Activated T-cell treated with anti-CD3 and anti-CD28 coated beads, Interleukin-2, amount 50 U/mL, for 72 hours (primary cell): Measurements from ENCODE around the gene TENM4. TPM values are rescaled to one million over a fixed set of nuclear protein-coding genes. Genes with fewer than 3 reads are reported as not detected.

Experiments used
- ATAC-seq, 2 donors: fragments of 150-1000 bp; cut with Tn5 transposase; replicated peaks in 1 of 2; 2 replicates each; pipeline ENCODE4 v1.10.0; 2021; ENCODE audit warnings: moderate library complexity in 2 of 2, mild to moderate bottlenecking in 1 of 2
- DNase-seq, 2 donors: peaks; one replicate each; pipeline ENCODE4 v3.0.0; 2021 to 2022; ENCODE audit warnings: mixed read lengths in 1 of 2
- H3K27ac Mint-ChIP-seq: one replicate; pipeline ENCODE4 v1.8.0; 2022; ENCODE audit warnings: mild to moderate bottlenecking, moderate library complexity, mixed read lengths
- H3K27me3 Mint-ChIP-seq: one replicate; pipeline ENCODE4 v1.8.0; 2022; ENCODE audit warnings: low read depth, mixed read lengths
- H3K36me3 Mint-ChIP-seq, 2 donors: one replicate each; pipeline ENCODE4 v1.8.0; 2022; ENCODE audit warnings: mixed read lengths in 2 of 2, mild to moderate bottlenecking in 1 of 2; ENCODE audit not compliant: insufficient read depth in 2 of 2
- H3K4me1 Mint-ChIP-seq: one replicate; pipeline ENCODE4 v1.8.0; 2022; ENCODE audit warnings: low read depth, mixed read lengths
- H3K4me3 Mint-ChIP-seq, 2 donors: one replicate each; pipeline ENCODE4 v1.8.0; 2022; ENCODE audit warnings: mild to moderate bottlenecking in 2 of 2, mixed read lengths in 2 of 2, moderate library complexity in 2 of 2
- H3K9me3 Mint-ChIP-seq, 2 donors: one replicate each; pipeline ENCODE4 v1.8.0; 2022; ENCODE audit warnings: mixed read lengths in 2 of 2
- total RNA-seq, 2 donors: library from RNA; stranded (reverse); gene quantifications; one replicate each; pipeline ENCODE4 v1.2.3, GENCODE V29; 2022

Gene TENM4
- total RNA-seq, 2 donors from 2014 or later = 0.21 TPM; not detected in 1

DNA sequence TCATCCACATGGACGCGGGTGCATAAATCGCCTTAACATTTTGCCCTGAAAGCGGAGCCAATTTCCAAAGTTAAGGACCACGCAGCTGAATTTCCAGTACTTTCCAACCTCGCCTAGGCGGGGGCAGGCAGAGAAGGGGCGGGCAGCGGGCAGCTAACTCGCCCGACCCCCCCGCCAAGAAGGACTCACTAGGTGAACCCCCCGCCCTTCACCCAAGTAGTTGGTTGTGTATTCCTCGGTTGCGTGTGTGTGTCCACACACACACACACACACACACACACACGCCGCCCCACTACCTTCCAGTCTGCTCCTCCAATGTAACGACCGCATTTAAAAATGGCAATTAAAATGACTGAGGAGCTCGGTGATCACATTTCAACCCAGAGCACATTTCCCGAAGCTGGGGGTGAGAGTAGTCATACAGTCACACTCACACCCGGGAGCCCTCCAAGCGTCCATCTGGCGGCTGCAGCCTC, 1.4 kb downstream of the TENM4 start:
- H3K4me1 Mint-ChIP-seq = peaks cover 6% of the 10 kb centered on the region
- no peak overlapping the region for H3K27ac Mint-ChIP-seq
- peaks cover 62% of the 10 kb centered on the region for H3K27me3 Mint-ChIP-seq
- DNase-seq (no peak), ATAC-seq (no peak)
- H3K36me3 Mint-ChIP-seq = peaks cover 2 to 5% of the 10 kb centered on the region in 2 donors
- H3K9me3 Mint-ChIP-seq = peaks cover 0 to 1% of the 10 kb centered on the region in 2 donors
- H3K4me3 Mint-ChIP-seq = peak overlapping the region in 1 of 2 donors; percentile 48

DNA sequence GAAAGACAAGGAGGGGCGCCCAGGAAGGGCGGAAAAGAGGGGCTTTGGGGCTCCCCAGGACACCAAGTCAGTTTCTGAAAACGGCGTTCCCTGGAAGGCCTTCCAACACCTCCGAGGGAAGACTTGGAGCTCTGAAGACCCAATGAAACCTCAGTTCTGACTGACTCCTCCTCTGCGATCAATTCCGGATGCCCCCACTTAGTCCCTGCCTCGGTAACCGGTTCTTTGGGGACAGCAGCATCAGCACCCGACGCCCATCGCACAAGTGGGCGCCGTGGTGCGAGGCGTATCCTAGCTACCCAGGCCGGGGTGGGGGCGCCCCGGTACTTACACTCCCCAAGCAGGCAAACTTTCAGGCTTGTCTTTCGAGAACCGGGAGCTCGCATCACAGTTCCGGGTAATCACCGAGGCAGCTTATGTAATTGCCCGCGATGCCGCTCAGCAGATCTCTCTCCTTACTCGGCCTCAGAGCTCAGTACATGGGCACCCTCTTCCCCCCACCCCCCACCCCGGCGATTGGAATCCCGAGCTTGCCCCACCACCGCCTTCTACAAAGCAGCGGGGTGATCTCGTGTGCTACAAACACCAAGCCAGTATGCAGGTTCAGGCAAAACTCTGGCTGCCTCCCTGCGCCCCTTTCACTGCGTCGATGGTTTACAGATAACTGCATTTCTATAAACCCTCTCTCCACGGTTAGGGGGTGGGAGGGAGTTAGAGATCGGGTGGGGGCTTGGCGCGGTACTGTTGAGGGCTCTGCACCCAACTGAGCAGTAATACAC, 2.0 kb downstream of the TENM4 start:
- Mint-ChIP-seq H3K4me1 (peaks cover 6% of the 10 kb centered on the region), H3K27me3 (peaks cover 61% of the 10 kb centered on the region), H3K4me3 (peak overlapping the region; percentile 17 to 64), H3K36me3 (peaks cover 2 to 5% of the 10 kb centered on the region in 2 donors), H3K27ac (no peak overlapping the region), H3K9me3 (peaks cover 0 to 1% of the 10 kb centered on the region in 2 donors)
- peak in 1 of 2 donors; percentile 15 for DNase-seq
- ATAC-seq = no peak

DNA sequence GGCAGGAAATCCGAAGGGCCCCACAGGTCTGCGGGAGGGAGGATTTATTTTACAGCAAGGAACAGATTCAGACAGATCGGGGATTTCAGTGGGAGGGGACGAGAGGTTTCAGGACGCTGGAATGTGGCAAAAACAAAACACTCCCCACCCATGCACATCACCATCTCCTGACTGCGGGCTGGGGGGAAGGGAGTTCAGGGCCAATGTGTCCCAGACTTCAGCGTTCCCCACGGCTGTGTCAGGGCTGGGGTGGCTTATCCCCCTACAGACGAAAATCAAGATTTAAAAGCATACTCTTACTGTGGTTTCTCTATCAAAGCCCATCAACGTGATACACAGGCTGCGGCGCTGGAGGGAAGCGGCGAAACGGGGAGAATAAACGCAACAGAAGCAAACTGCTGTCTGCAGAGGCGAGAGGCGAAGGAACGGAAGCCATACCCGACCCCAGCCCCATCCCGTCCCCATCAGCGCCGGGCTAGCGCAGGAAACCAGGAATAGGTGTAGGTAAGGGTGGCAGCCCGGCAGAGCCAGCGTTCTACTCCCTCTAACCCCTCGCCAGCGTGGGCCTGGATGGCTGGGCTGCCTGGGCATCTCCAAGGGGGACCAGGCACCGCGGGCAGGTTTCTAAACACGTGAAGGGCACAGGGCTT, 2.7 kb downstream of the TENM4 start:
- no peak for ATAC-seq
- Mint-ChIP-seq H3K9me3 (peaks cover 0 to 1% of the 10 kb centered on the region in 2 donors), H3K36me3 (peaks cover 2 to 5% of the 10 kb centered on the region in 2 donors), H3K4me1 (peaks cover 6% of the 10 kb centered on the region), H3K27me3 (peaks cover 54% of the 10 kb centered on the region), H3K4me3 (peak overlapping the region; percentile 31 to 64), H3K27ac (no peak overlapping the region)
- DNase-seq = no peak

DNA sequence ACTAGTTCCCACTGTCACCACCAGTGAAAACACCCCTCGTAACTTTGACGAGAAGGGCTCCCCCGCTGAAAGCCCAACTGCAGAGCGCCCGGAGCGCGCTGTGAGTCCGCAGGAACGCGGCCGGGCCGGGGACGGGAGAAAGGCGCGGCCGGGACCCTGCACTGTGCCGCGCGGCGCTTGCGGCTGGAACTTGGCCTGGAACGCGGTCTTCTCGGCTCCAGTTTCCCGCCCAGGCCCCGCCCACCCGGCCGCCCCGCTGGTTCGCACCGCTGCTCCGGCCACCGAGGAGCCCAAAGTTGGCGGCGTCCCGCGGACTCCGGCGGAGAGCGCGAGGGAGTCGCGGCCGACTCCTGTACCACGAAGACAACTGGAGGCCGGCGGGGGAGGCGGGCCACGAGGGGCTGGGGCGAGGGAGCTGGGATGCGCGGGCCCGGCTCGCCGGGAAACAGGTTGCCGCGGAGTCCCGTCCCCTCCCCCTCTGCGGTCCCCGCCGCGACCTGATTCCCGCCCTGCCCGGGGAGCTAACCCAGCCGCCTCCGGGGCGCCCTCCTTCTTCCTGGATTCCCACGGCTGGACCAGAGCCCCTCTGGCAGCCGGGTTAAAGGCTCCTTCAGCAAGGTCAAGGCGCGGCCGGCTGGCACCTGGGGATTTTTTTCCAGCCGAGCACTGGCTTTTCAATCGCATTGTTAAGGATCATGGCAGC, 3.4 kb downstream of the TENM4 start:
- peak overlapping the region; percentile 31 to 64 for H3K4me3 Mint-ChIP-seq
- H3K4me1 Mint-ChIP-seq = peaks cover 6% of the 10 kb centered on the region
- DNase-seq (no peak), ATAC-seq (peak in 1 of 2 donors; percentile 13)
- peaks cover 2 to 5% of the 10 kb centered on the region in 2 donors for H3K36me3 Mint-ChIP-seq
- no peak overlapping the region for H3K27ac Mint-ChIP-seq
- H3K27me3 Mint-ChIP-seq = peaks cover 47% of the 10 kb centered on the region
- no peaks in the 10 kb centered on the region for H3K9me3 Mint-ChIP-seq

DNA sequence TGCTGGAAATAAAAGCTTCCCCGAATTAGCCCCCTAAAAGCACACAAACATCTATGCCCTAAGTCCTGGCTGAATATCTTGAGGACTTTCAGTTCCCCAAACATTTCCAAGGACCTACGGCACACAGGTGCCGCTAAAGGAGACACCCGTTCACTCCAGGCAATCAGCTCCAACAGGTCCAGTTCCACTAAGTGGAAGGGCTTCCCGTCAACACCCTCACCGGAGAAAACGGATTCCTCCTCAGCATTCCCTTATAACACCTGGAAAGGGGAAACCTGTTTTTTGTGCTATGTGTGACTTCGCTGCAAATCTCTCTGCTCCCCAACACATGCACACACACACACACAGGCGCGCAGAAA, 3.9 kb downstream of the TENM4 start:
- Mint-ChIP-seq H3K9me3 (no peaks in the 10 kb centered on the region), H3K27ac (no peak overlapping the region), H3K36me3 (peaks cover 2 to 5% of the 10 kb centered on the region in 2 donors), H3K4me3 (peak overlapping the region in 1 of 2 donors; percentile 8), H3K27me3 (peaks cover 42% of the 10 kb centered on the region), H3K4me1 (peaks cover 6% of the 10 kb centered on the region)
- ATAC-seq = no peak
- DNase-seq = no peak

DNA sequence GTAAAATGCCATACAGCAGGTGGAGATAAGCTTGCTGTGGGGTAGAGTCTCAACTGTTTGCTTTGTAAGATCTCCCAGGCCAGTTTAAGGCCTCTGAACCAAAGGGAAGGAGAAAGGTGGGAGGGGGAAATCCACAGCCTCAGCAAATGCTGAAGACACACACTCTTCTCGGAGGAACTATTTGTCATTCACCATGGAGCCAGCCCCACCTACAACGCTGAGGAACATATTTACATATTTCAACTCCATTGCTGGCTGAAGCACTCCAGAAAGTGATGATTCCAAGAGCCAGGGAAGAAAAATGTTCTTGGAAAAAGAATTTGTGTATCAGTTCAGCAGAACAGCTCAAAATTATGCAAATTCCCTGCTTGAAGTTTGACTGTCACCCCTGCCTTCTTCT, 6.5 kb downstream of the TENM4 start:
- DNase-seq = no peak
- H3K27me3 Mint-ChIP-seq = peaks cover 30% of the 10 kb centered on the region
- H3K36me3 Mint-ChIP-seq = peaks cover 0 to 1% of the 10 kb centered on the region in 2 donors
- H3K27ac Mint-ChIP-seq = no peak overlapping the region
- no peak overlapping the region for H3K4me3 Mint-ChIP-seq
- H3K9me3 Mint-ChIP-seq = no peaks in the 10 kb centered on the region
- peaks cover 6% of the 10 kb centered on the region for H3K4me1 Mint-ChIP-seq
- no peak for ATAC-seq

DNA sequence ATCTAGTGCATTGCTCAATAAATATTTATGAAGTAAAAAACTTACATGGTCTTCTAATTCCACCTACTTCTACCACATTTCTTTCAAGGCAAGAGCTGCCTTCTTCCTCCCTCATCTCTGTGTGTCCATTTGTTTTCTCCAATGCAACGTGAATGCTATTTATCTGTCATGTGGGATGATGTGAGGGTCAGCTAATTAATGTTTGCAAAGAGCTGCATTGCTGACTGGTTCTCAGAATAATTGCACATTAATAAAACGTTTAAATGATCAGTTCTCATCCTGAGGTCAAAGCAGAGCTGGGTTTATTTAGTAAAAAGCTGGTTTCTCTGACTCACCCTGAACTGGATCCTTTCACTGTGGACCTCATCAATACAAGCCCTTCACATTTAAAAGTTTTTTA, 8.7 kb downstream of the TENM4 start:
- no peaks in the 10 kb centered on the region for H3K9me3 Mint-ChIP-seq

DNA sequence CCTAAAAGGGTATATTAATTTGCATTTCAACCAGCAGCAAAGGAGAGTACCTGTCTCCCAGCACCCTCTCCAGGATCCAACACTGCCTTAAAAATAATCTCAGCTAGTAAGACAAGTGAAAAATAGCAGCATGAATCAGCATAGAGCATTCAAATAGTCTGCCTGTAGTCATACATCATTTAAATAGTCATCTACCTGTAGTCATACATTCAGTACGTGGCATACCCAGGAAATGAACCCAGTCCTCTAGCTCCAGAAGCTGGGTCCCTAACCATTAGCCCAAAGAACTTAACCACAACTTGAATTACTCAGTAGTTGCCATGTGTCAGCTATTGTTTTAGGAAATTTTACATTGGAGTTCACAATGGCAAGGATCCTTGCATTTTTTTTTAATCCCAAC, 9.3 kb downstream of the TENM4 start:
- no peak for DNase-seq

More for the DNA sequence above, 8.7 kb downstream of the TENM4 start:
- Mint-ChIP-seq H3K4me3 (no peak overlapping the region), H3K36me3 (peaks cover 0 to 1% of the 10 kb centered on the region in 2 donors), H3K4me1 (no peaks in the 10 kb centered on the region), H3K27me3 (peaks cover 20% of the 10 kb centered on the region), H3K27ac (no peak overlapping the region)
- DNase-seq (no peak), ATAC-seq (no peak)

DNA sequence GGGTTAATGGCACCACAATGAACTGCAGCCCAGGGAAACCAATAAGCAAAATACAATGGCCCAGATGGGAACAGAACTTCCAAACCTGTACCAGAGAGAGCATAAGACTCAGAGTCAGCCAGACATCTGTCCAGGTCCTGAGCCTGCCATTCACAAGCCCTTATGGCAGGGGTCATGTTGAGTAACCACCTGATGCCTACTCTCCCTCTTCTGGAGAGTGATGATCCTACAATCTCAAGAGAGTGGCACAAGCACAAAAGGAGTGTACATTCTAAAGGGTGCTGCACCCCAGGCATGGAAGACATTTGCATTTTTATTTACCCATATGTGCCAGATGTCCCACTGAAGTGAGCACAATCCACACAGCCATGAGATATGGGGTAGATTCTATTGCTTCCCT, 10.6 kb downstream of the TENM4 start:
- H3K27me3 Mint-ChIP-seq = peaks cover 2% of the 10 kb centered on the region
- no peaks in the 10 kb centered on the region for H3K4me1 Mint-ChIP-seq
- no peak overlapping the region for H3K4me3 Mint-ChIP-seq
- peaks cover 0 to 2% of the 10 kb centered on the region in 2 donors for H3K9me3 Mint-ChIP-seq
- no peak for DNase-seq
- no peaks in the 10 kb centered on the region for H3K36me3 Mint-ChIP-seq
- no peak for ATAC-seq
- no peak overlapping the region for H3K27ac Mint-ChIP-seq

More for the DNA sequence above, 9.3 kb downstream of the TENM4 start:
- H3K9me3 Mint-ChIP-seq = peaks cover 0 to under 1% of the 10 kb centered on the region in 2 donors
- ATAC-seq = no peak
- H3K36me3 Mint-ChIP-seq = no peaks in the 10 kb centered on the region
- no peak overlapping the region for H3K27ac Mint-ChIP-seq
- H3K27me3 Mint-ChIP-seq = peaks cover 14% of the 10 kb centered on the region
- no peak overlapping the region for H3K4me3 Mint-ChIP-seq
- no peaks in the 10 kb centered on the region for H3K4me1 Mint-ChIP-seq

DNA sequence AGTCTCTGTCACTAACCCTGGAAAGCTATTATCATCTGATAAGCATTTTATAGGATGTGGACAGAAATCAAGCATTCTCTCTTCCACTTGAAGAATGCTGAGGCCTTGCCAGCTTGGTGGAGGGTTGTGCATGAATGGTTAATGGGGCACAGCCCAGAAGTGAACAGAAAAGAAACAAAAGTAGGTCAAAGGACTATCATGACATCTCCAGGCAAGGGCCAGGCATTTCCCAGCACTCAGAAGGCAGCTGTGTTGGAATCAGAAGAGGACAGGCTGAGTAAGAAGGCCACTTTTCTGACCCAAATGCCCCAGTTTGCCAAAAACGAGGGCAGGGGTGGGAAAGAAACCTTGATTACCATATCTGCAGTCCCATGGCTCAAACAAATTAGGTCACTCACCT, 12.4 kb downstream of the TENM4 start:
- Mint-ChIP-seq H3K27ac (no peak overlapping the region), H3K27me3 (no peaks in the 10 kb centered on the region), H3K4me3 (no peak overlapping the region), H3K36me3 (no peaks in the 10 kb centered on the region), H3K9me3 (peaks cover 0 to 2% of the 10 kb centered on the region in 2 donors), H3K4me1 (no peaks in the 10 kb centered on the region)
- ATAC-seq (no peak), DNase-seq (no peak)

DNA sequence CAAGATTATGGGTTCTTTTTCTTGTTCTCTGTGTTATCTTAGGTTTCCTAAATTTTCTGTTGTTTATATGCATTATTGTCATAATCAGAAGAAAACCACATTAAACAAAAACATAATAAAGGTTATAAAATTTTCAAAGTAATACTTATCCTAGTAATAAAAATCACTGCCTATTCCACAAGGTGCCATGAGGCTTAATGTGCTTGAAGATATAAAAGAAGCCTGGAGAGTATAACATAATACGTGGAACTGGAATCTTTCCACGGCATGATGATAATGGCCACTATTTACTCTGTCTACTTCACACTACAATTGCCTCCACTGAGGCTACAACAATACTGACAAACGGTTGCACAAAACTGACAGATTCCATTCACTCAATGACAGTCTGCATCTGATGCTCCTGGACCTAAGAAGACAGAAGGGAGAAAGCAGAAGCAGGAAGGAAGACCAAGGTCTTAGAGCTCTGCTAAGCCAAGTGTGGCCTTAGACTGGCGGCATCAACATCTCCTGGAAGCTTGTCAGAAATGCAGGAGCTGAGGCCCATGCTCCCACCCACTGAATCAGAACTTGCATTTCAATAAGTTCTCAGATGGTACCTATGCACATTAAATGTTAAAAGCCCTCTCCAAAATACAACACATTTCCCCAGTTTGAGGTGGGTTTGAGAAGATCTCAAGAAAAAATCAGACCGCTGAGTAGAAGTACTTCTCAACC, 13.1 kb downstream of the TENM4 start:
- H3K4me3 Mint-ChIP-seq = no peak overlapping the region
- no peak overlapping the region for H3K27ac Mint-ChIP-seq
- H3K27me3 Mint-ChIP-seq = no peaks in the 10 kb centered on the region
- ATAC-seq = no peak
- no peak for DNase-seq
- peaks cover 0 to 2% of the 10 kb centered on the region in 2 donors for H3K9me3 Mint-ChIP-seq
- no peaks in the 10 kb centered on the region for H3K4me1 Mint-ChIP-seq
- H3K36me3 Mint-ChIP-seq = no peaks in the 10 kb centered on the region

DNA sequence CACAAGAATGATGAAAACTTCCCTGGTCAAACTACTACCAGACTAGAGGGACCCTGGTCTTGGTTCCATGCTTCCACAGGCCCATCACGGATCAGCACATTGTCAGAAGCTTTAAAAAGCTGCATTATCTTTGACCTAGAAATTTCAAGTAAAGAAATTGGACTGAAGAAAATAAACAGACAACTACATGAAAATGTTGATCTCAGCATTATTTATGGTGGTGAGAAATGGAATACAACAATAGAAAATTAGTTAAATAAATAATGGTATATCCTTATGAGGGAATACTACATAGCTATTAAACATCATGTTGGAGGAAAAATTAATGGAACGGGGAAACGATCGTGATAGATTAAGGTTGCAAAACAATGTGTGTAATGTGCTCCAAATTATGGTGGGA, 13.7 kb downstream of the TENM4 start:
- DNase-seq (no peak), ATAC-seq (no peak)
- no peaks in the 10 kb centered on the region for H3K36me3 Mint-ChIP-seq
- no peaks in the 10 kb centered on the region for H3K27me3 Mint-ChIP-seq
- no peak overlapping the region for H3K4me3 Mint-ChIP-seq
- no peaks in the 10 kb centered on the region for H3K4me1 Mint-ChIP-seq
- peaks cover 0 to 2% of the 10 kb centered on the region in 2 donors for H3K9me3 Mint-ChIP-seq
- no peak overlapping the region for H3K27ac Mint-ChIP-seq
